Measurements from ENCODE around the gene LITAF. TPM values are rescaled to one million over a fixed set of nuclear protein-coding genes. Genes with fewer than 3 reads are reported as not detected.

Gene LITAF
- total RNA-seq, 2 donors from 2014 or later: 36.6 to 62.9 TPM

DNA sequence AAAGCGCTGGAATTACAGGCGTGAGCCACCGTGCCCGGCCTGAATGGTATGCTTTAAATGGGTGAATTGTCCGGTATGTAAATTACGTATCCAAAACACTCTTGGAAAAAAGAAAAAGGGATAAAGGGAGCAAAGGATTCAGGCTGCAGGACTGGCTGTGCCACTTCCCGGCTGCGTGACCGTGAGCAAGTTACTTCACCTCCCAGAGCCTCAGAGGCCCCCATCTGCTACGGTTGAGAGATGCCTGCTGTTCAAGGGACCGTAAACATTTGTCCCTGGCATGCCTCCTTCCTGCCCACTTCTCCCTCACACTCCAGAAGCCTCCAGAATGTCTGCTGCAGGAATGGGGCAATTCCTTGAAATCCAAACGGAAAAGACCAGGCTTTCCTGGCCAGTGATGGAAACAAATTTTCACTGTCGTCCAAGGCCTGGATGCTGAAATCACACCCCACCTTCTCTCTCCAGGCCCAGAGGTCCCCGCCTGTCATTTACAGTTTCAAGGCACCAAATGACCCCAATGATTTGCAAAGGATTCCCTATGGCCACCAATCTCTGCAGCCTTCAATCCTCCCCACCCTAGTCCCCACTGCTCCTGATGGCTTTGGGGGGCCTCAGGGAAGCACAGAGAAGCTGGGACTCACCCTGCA lies 22.9 kb upstream of the LITAF start:
- H3K27ac Mint-ChIP-seq: peak overlapping the region; percentile 26
- Histone ChIP-seq H3K4me1 (ENCODE audit: control insufficient read depth, insufficient read depth, low read length) (no peaks in the 10 kb centered on the region), H3K27me3 (ENCODE audit: control insufficient read depth, insufficient read depth, low read length, poor library complexity, severe bottlenecking) (no peaks in the 10 kb centered on the region), H3K27ac (ENCODE audit: low read depth, low read length) (peak overlapping the region; percentile 53), H3K9ac (ENCODE audit: extremely low read depth, low read length, poor library complexity, severe bottlenecking) (no peak overlapping the region), H3K4me3 (ENCODE audit: low read length) (no peak overlapping the region), H3K9me3 (ENCODE audit: control insufficient read depth, low read length) (no peaks in the 10 kb centered on the region), H3K36me3 (ENCODE audit: control insufficient read depth, insufficient read depth, low read length) (no peaks in the 10 kb centered on the region)
- peaks cover 4% of the 10 kb centered on the region for H3K27me3 Mint-ChIP-seq (ENCODE audit: insufficient read depth)
- H3K9me3 Mint-ChIP-seq: no peaks in the 10 kb centered on the region
- 84 to 85% methylated on average over 12 to 14 of the region's 14 CpGs for WGBS, 2 experiments (ENCODE audit: insufficient coverage in 1 of 2, insufficient read length in 1 of 2)
- no peaks in the 10 kb centered on the region for H3K36me3 Mint-ChIP-seq (ENCODE audit: low read depth)
- peaks cover 4% of the 10 kb centered on the region for H3K4me1 Mint-ChIP-seq
- no peak for DNase-seq
- no peak overlapping the region for H3K4me3 Mint-ChIP-seq
- TF ChIP-seq, protein P1, sequence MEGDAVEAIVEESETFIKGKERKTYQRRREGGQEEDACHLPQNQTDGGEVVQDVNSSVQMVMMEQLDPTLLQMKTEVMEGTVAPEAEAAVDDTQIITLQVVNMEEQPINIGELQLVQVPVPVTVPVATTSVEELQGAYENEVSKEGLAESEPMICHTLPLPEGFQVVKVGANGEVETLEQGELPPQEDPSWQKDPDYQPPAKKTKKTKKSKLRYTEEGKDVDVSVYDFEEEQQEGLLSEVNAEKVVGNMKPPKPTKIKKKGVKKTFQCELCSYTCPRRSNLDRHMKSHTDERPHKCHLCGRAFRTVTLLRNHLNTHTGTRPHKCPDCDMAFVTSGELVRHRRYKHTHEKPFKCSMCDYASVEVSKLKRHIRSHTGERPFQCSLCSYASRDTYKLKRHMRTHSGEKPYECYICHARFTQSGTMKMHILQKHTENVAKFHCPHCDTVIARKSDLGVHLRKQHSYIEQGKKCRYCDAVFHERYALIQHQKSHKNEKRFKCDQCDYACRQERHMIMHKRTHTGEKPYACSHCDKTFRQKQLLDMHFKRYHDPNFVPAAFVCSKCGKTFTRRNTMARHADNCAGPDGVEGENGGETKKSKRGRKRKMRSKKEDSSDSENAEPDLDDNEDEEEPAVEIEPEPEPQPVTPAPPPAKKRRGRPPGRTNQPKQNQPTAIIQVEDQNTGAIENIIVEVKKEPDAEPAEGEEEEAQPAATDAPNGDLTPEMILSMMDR (conservative IDR thresholded peaks at IDR 0.05): no peak

DNA sequence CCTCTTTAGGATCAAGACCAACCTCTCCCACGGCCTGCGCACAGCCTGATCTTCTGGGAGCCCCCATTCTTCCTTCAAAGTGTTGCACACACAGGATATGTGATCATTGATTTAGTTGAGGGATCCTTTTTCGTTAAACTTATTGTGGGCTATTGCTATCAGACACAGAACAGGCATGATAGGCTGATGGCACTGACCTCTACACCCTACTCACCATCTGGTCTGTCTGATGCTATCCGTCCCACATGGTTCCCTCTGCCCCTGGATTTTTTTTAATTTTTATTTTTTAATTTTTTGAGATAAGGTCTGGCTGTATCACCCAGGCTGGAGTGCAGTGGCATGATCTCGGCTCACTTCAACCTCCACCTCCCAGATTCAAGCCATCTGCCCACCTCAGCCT lies 19.2 kb upstream of the LITAF start:
- Mint-ChIP-seq H3K4me1 (no peaks in the 10 kb centered on the region), H3K27ac (no peak overlapping the region), H3K36me3 (ENCODE audit: low read depth) (no peaks in the 10 kb centered on the region), H3K4me3 (no peak overlapping the region), H3K27me3 (ENCODE audit: insufficient read depth) (no peaks in the 10 kb centered on the region), H3K9me3 (no peaks in the 10 kb centered on the region)
- no peak for DNase-seq
- Histone ChIP-seq H3K4me3 (ENCODE audit: low read length) (no peak overlapping the region), H3K27me3 (ENCODE audit: control insufficient read depth, insufficient read depth, low read length, poor library complexity, severe bottlenecking) (no peaks in the 10 kb centered on the region), H3K9me3 (ENCODE audit: control insufficient read depth, low read length) (no peaks in the 10 kb centered on the region), H3K27ac (ENCODE audit: low read depth, low read length) (no peak overlapping the region), H3K36me3 (ENCODE audit: control insufficient read depth, insufficient read depth, low read length) (no peaks in the 10 kb centered on the region), H3K9ac (ENCODE audit: extremely low read depth, low read length, poor library complexity, severe bottlenecking) (no peak overlapping the region), H3K4me1 (ENCODE audit: control insufficient read depth, insufficient read depth, low read length) (peaks cover 4% of the 10 kb centered on the region)
- WGBS, 2 experiments (ENCODE audit: insufficient coverage in 1 of 2, insufficient read length in 1 of 2): 92 to 94% methylated on average over 3 to 5 of the region's 5 CpGs
- TF ChIP-seq, protein P1 (conservative IDR thresholded peaks at IDR 0.05): no peak

DNA sequence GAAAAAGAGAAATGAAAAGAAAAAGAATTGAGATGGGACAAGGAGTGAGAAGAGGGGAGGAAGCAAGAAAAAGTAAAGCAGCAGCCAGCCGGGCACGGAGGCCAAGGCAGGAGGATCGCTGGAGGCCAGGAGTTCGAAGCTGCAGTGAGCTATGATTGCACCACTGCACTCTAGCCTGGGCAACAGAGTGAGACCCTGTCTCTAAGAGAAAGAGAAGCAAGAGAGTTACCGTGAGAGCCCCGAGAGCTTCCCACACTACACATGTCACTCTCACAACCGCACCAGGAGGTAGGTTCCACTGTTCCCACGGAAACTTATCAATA lies 18.8 kb upstream of the LITAF start:
- DNase-seq: no peak
- 86 to 89% methylated on average over 8 of the region's 8 CpGs for WGBS, 2 experiments (ENCODE audit: insufficient coverage in 1 of 2, insufficient read length in 1 of 2)
- TF ChIP-seq, protein P1 (conservative IDR thresholded peaks at IDR 0.05): no peak
- Histone ChIP-seq H3K36me3 (ENCODE audit: control insufficient read depth, insufficient read depth, low read length) (no peaks in the 10 kb centered on the region), H3K27me3 (ENCODE audit: control insufficient read depth, insufficient read depth, low read length, poor library complexity, severe bottlenecking) (no peaks in the 10 kb centered on the region), H3K4me1 (ENCODE audit: control insufficient read depth, insufficient read depth, low read length) (peaks cover 4% of the 10 kb centered on the region), H3K9ac (ENCODE audit: extremely low read depth, low read length, poor library complexity, severe bottlenecking) (no peak overlapping the region), H3K4me3 (ENCODE audit: low read length) (no peak overlapping the region), H3K27ac (ENCODE audit: low read depth, low read length) (no peak overlapping the region), H3K9me3 (ENCODE audit: control insufficient read depth, low read length) (no peaks in the 10 kb centered on the region)
- H3K27me3 Mint-ChIP-seq (ENCODE audit: insufficient read depth): no peaks in the 10 kb centered on the region
- no peaks in the 10 kb centered on the region for H3K36me3 Mint-ChIP-seq (ENCODE audit: low read depth)
- no peaks in the 10 kb centered on the region for H3K9me3 Mint-ChIP-seq
- no peaks in the 10 kb centered on the region for H3K4me1 Mint-ChIP-seq
- H3K4me3 Mint-ChIP-seq: no peak overlapping the region
- no peak overlapping the region for H3K27ac Mint-ChIP-seq
